Measurements from ENCODE around the gene DNAH14. TPM values are rescaled to one million over a fixed set of nuclear protein-coding genes. Genes with fewer than 3 reads are reported as not detected.

Gene DNAH14
- total and polyA plus RNA-seq, 5 donors: 3.4 to 10.1 (median 8.6) TPM

DNA sequence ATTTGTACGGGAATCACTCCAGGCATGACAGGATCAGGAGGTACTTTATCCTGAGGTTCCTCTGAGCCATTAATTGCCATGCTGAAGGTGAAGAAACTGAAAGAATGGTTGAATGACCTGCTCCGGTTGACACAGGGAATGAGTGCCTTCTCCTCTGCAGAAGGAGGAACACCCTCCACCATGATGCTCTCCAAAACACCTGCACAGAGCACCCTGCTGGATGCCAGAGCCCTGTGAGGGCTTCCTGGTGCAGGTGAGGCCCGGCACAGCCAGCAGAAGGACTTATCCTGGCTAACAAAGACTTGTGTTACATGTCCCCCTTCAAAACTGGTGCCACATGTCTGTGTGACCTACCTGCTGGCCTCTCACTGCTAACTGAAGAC, 512.6 kb downstream of the DNAH14 start:
- 77% methylated on average over 3 of the region's 3 CpGs for WGBS
- no peak overlapping the region for H3K27ac ChIP-seq (ENCODE audit: low read length)
- H3K27me3 ChIP-seq (ENCODE audit: control insufficient read depth, insufficient read depth): no peaks in the 10 kb centered on the region
- no peak overlapping the region for H3K4me3 ChIP-seq (ENCODE audit: low read length)
- intact Hi-C loops (cut with DNase I): no loop called here
- H3K9me3 ChIP-seq (ENCODE audit: control insufficient read depth, low read length): no peaks in the 10 kb centered on the region
- peaks cover 10% of the 10 kb centered on the region for H3K4me1 ChIP-seq (ENCODE audit: control insufficient read depth, insufficient read depth, low read length)
- DNase-seq: no peak
- no peak for ATAC-seq

DNA sequence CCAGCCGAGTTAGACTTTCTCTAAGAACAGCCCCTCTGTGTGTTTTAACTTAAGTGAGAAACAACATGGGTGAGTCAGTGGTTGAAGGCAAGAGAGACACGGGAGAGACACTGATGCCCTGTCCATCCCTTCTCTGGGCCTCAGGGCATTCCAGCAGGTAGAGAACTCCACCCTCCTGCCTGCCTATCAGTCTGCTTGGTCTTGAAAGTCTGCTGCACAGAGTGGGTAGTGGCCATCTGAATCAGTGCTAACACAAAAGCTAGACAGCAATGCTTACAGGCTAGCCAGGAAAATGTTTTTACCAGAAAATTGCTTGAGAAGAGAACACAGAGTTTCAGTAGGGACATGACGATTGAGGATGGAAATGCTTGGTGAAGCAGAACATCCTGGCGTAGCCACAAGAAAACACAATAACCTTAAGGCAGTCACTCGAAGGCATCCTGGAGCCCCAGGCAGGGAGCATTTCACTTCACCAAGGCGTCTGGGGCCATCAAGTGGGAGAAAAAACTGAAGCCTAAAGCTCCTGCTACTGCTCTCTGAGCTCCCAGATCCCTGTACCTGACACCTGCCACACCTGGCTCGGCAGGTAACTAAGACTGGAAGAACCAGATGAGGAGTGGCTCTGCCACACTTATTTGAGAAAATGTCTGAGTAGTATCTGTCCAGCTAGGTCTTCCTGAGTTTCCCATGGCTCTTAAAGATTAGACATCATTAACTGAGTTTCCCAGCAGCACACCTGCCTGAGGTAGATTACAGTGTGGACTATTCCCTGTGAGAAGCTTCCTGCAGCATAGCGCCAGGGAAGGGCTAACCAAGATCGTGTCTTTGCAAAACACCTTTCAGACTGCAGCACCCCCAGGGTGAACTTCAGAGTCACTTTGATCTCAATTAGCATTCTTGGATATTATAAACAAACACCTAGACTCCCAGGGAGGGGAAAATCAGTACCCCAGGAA, 516.4 kb downstream of the DNAH14 start:
- H3K4me3 ChIP-seq (ENCODE audit: low read length): no peak overlapping the region
- H3K9me3 ChIP-seq (ENCODE audit: control insufficient read depth, low read length): no peaks in the 10 kb centered on the region
- ATAC-seq: no peak
- DNase-seq: no peak
- WGBS: 66% methylated on average over 9 of the region's 9 CpGs
- H3K27ac ChIP-seq (ENCODE audit: low read length): peak overlapping the region; percentile 81
- peaks cover 15% of the 10 kb centered on the region for H3K4me1 ChIP-seq (ENCODE audit: control insufficient read depth, insufficient read depth, low read length)
- H3K27me3 ChIP-seq (ENCODE audit: control insufficient read depth, insufficient read depth): no peaks in the 10 kb centered on the region
- intact Hi-C loops (cut with DNase I): no loop called here

DNA sequence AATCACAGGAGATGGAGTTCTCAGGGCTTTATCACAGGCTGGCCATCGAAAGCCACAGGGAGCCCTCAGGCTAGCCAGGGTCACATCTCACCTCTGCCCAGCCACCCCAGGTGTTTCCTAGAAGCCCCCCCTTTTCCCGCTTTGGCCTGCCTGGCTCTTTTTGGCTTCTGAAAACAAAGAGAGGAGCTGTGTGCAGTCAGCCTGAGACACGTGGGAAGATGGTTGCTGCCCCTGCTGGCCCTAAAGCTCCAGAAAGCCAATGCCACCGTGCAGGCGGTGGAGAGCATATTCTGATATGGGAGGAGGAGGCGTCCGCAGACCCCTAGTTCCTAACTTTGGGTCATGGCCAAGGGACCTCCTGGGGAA, 517.1 kb downstream of the DNAH14 start:
- peaks cover 15% of the 10 kb centered on the region for H3K4me1 ChIP-seq (ENCODE audit: control insufficient read depth, insufficient read depth, low read length)
- WGBS: 60% methylated on average over 7 of the region's 7 CpGs
- no peak overlapping the region for H3K4me3 ChIP-seq (ENCODE audit: low read length)
- intact Hi-C loops (cut with DNase I): no loop called here
- no peak for DNase-seq
- H3K27me3 ChIP-seq (ENCODE audit: control insufficient read depth, insufficient read depth): no peaks in the 10 kb centered on the region
- no peaks in the 10 kb centered on the region for H3K9me3 ChIP-seq (ENCODE audit: control insufficient read depth, low read length)
- no peak overlapping the region for H3K27ac ChIP-seq (ENCODE audit: low read length)
- no peak for ATAC-seq

DNA sequence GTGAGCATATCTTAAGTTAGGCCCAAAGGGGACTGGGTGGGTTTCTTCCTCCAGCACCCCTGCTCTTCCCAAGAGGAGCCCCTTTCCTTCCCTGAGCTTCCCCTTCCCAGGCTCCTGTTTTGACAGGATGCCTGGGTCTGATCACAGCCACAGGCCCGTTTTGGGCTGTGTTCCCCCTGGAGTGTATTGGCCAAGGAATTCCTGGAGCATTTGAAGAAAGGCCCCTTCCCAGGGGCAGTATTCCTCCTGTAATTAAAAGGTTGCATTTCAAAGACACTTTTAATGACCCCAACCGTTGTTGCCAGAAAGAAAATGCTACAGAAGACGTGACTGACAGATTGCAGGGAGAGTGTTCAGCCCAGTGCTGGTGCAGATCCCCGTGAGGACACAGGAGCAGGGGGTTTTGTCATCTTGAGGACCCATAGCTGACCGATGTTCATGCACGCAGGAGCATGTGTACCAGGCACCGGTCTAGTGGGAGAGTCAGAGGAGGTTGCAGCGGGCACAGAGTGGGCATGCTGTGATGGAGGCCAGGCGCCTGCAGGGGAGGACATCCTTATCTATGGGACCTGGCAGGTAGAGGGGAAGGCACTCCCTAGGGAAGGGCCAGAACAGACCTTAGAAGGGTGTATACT, 517.6 kb downstream of the DNAH14 start:
- H3K27ac ChIP-seq (ENCODE audit: low read length): peak overlapping the region; percentile 75
- no peaks in the 10 kb centered on the region for H3K9me3 ChIP-seq (ENCODE audit: control insufficient read depth, low read length)
- H3K27me3 ChIP-seq (ENCODE audit: control insufficient read depth, insufficient read depth): no peaks in the 10 kb centered on the region
- peak in 1 of 3 donors; percentile 67 for DNase-seq
- intact Hi-C loops (cut with DNase I): no loop called here
- peaks cover 15% of the 10 kb centered on the region for H3K4me1 ChIP-seq (ENCODE audit: control insufficient read depth, insufficient read depth, low read length)
- WGBS: 63% methylated on average over 9 of the region's 9 CpGs
- H3K4me3 ChIP-seq (ENCODE audit: low read length): no peak overlapping the region
- ATAC-seq: peak in 1 of 2 donors; percentile 2

DNA sequence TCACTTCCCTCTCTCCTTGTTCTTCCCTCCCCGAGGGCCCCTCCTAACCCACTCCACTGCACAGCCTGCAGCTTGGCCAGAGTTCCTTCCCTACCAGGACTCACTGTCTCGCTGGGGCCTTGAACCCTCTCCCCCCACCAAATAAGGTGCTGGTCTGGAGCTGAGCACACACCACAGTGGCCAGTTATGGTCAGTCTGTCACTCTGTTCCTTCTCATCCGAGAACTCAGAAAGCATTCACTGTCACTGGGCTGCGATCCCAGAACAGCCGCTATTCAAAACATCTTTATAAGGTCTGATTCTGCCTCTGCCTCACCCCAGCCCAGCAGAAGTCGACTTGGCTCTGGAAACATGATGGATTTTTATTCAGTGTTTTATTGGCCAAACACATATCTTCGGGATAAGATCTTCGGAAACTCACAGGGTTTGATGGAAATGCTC, 518.2 kb downstream of the DNAH14 start:
- Histone ChIP-seq H3K27me3 (ENCODE audit: control insufficient read depth, insufficient read depth) (no peaks in the 10 kb centered on the region), H3K4me3 (ENCODE audit: low read length) (no peak overlapping the region), H3K9me3 (ENCODE audit: control insufficient read depth, low read length) (no peaks in the 10 kb centered on the region), H3K4me1 (ENCODE audit: control insufficient read depth, insufficient read depth, low read length) (peaks cover 15% of the 10 kb centered on the region), H3K27ac (ENCODE audit: low read length) (peak overlapping the region; percentile 75)
- ATAC-seq (peak; percentile 31 to 70), DNase-seq (peak in 2 of 3 donors; percentile 69 to 82)
- 15% methylated on average over 8 of the region's 8 CpGs for WGBS
- intact Hi-C loops (cut with DNase I): no loop called here

DNA sequence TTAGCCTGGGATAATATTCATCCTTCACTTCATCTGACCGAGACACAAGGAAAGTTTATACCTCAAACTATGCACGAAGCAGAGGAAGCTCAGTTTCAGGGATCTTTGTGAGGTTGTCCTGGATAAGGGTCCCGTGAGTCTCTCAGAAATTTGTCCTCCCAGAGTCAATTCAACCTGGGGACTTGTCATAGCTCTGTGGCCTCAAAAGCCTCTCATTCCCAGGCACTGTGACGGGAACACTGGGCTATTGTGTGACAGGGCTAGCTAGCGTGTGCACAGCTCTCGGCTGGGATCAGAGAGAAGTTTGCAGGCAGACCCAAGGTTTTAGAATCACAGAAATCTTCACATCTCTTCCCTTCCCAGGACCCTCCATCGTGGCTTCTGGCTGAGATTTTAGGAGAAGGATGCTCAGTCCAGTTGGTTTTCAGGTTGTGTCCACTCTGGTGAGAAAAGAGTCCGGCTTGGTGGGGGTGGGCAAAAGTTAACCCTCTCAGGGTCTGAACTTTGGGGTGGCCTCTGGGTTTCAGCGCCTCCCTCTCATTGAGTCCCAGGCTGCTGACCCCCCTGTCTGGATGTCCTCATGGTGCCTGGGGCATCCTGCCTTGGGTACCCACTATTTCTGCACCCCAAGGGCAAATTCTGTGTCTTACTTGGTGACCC, 518.8 kb downstream of the DNAH14 start:
- H3K9me3 ChIP-seq (ENCODE audit: control insufficient read depth, low read length): no peaks in the 10 kb centered on the region
- H3K4me1 ChIP-seq (ENCODE audit: control insufficient read depth, insufficient read depth, low read length): peaks cover 14% of the 10 kb centered on the region
- intact Hi-C loops (cut with DNase I): no loop called here
- WGBS: 59% methylated on average over 9 of the region's 9 CpGs
- no peak for DNase-seq
- H3K4me3 ChIP-seq (ENCODE audit: low read length): no peak overlapping the region
- H3K27me3 ChIP-seq (ENCODE audit: control insufficient read depth, insufficient read depth): no peaks in the 10 kb centered on the region
- H3K27ac ChIP-seq (ENCODE audit: low read length): peak overlapping the region; percentile 55
- no peak for ATAC-seq
